Left colon (tissue), 2 donors: Measurements from ENCODE around the gene PLEKHA7. TPM values are rescaled to one million over a fixed set of nuclear protein-coding genes. Genes with fewer than 3 reads are reported as not detected.

ENCODE experiments used
- ATAC-seq: fragments of 200-7000 bp; cut with Tn5 transposase; one replicate; pipeline ENCODE4 v1.9.1; 2020; ENCODE audit warnings: mild to moderate bottlenecking, moderate library complexity
- DNase-seq, 2 donors: peaks; one replicate each; pipeline ENCODE4 v3.0.0-alpha.2; 2020
- intact Hi-C, 2 donors: fragments of 100-400 bp; cut with DNase I in 1 of 2; cut with micrococcal nuclease in 1 of 2; formaldehyde crosslinking; loops; one replicate each; pipeline versions ENCODE4 v1.11.2 to v1.14.0; 2022; cut with DNase I, micrococcal nuclease
- total RNA-seq, 2 donors: library from RNA; stranded (reverse); fragmentation: NEBNext Ultra II Directional; extraction: Animal tissue kit (Norgen Biotek cat#: 25700); gene quantifications; one replicate each; pipeline ENCODE4 v1.2.1, GENCODE V29; 2021
- donor health status: DM: no; HTN: no; CAD: no.
- donor health status: DM: yes; HTN: yes; CAD: no.

The PLEKHA7 gene
- total RNA-seq, 2 donors from 2014 or later = 81.3 to 110 TPM

DNA sequence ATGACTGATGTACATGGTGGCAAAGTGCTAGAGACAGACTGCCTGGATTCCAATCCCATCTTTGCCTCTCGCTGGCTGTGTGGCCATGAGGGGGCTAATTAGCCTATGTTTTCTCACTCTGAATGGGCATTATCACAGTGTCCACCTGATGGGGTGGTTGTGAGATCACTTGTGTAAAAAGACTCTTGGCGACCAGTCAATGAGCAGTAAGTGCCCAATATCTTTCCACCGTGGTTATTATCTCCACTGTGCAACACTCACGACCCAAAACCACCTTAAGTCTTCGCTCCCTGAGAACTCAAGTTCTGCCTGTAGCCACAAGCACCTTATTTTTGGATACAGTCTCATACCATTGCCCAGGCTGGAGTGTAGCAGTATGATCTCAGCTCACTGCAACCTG is 52.1 kb downstream of the PLEKHA7 start:
- DNase-seq (no peak), ATAC-seq (no peak)
- intact Hi-C loops = no loop called here

GRCh38 chr11:16960250-16960649 is 54.0 kb downstream of the PLEKHA7 start:
- intact Hi-C loops = no loop called here
- DNase-seq (no peak), ATAC-seq (no peak)

- DNase-seq (no peak), ATAC-seq (no peak)
- intact Hi-C loops = no loop called here
These were observed 54.6 kb downstream of the PLEKHA7 start for GRCh38 chr11:16959602-16960001.

DNA sequence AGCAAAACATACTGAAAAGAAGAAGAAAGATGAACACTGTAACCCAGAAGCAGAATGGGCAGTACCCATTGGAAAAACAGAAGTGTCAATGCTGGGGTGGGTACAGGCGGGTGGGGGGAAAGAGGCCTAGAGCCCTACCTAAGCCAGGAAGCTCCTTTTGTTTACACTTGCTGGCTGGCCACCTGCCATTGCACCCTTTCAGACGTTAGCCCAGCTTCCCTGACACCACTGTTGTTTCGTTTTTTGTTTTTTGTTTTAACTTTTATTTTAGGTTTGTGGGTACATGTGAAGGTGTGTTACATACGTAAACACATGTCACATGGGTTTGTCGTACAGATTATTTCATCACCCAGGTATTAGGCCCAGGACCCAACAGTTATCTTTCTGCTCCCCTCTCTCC is 55.4 kb downstream of the PLEKHA7 start:
- DNase-seq (peak; percentile 63 to 81), ATAC-seq (peak; percentile 65)

DNA sequence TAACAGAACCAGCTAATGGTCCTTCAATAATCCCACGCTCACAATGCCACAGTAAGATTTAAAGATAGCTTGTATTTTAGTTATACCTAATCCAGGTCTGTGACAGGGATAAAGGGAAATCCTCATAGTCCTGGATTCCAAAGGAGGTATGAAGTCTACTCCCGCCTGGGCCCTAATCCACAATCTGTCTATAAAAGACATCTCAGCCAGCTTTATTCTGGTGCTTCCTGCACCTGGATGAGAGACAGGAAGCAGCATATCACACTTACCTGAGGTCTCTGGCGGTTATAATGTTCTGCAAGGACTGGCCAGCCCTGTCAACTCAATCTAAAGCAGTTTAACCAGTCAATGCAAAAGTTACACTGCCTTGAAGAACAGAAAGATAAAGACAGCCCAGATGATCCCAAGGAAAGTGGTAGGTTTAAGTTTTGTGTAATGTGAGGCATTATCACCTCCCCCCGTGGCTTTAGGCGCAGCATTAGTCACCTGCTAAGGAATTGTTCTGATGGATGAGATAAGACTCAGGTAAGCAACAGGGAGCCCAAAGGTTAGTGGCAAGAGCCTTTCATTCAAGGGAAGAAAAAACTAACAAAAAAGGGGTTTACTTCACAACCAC is 57.6 kb downstream of the PLEKHA7 start:
- ATAC-seq (peak; percentile 77), DNase-seq (no peak)
- intact Hi-C loops = no loop called here

More for the DNA sequence above, 55.4 kb downstream of the PLEKHA7 start:
- intact Hi-C loops = no loop called here

DNA sequence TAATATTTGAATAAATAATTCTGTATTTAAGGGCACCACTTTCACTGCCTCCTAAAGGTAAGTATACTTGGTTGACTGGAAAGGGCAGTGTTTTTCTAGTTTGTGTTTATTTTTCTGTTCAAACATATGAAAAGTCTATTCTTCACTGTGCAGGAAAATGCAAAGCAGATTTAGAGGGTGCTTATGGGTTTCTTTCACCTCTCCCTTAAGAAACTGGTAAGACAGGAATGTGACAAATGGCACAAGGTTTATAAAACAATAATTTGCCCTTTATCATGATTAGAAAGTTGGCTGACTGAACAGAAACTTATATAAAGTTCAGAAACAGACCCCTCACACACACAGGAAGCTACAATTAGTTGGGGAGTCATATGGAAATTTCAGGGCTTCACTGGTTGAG is 60.6 kb downstream of the PLEKHA7 start:
- intact Hi-C loops = no loop called here
- ATAC-seq (no peak), DNase-seq (no peak)

- ATAC-seq (no peak), DNase-seq (no peak)
- intact Hi-C loops = loop anchor here in 1 of 2 donors (10.0 kb wide), 1 partner anchor 118 kb away; no protein-coding TSS in a partner anchor
These were observed 67.5 kb downstream of the PLEKHA7 start for GRCh38 chr11:16946477-16947282.

DNA sequence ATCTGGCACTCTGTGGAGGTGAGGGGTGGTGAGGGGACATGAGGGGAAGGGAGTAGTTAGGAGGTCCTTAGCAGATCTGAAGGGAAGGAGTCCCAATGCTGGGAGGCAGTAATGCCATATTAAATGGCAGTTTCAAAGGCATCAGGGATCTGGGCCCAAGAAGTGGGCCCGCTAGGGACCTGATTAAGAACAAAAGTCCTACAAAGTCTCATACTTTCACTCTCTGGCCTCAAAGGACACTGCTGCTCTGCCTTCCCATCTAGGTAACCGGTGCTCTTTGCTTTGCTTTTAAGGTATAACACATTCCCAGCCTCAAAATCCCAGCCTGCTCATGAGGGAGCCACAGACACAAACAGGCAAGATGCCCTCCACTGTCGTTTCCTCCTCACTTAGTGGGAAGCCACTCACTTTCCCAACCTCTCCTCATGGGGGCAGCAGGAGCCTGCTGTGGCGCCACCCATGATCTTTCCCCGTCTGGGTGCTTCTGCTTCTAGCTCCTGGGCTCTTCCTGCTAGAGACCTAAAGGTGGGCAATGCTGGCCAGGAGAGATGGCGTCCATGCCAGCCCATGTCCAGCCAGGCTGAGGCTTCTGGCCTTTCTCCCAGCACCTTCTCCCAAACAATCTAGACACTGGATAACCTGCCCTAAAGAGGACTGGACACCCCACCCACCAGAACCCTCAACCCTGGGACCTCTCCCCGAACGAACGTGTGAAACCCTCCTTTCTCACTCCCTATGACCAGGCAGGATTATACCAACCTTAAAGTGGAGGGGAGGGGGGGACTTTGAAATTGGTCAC is 68.3 kb downstream of the PLEKHA7 start:
- intact Hi-C loops = loop anchor here in 1 of 2 donors (10.0 kb wide), 1 partner anchor 119 kb away; no protein-coding TSS in a partner anchor
- DNase-seq (peak; percentile 61 to 71), ATAC-seq (peak; percentile 96)

DNA sequence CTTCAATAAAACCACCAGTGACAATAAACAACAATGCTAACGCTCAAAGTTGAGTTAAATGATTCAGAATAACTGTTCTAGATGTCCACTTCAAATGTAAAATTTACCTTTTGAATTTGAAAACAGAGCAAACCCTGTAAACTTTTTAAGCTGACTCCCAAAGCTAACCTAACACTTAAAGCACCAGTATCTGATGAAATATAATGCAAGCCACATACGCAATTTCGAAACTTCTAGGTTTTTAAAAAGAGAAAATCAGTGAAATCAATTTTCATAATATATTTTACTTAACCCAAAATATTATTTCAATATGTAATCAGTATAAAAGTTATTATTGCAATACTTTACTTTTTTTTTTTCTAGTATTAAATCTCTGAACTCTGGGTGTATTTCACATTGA is 71.3 kb downstream of the PLEKHA7 start:
- ATAC-seq = no peak
- intact Hi-C loops = loop anchor here (5.0 to 10.0 kb wide), 2 partner anchors 119 to 122 kb away; no protein-coding TSS in a partner anchor
- DNase-seq = no peak

DNA sequence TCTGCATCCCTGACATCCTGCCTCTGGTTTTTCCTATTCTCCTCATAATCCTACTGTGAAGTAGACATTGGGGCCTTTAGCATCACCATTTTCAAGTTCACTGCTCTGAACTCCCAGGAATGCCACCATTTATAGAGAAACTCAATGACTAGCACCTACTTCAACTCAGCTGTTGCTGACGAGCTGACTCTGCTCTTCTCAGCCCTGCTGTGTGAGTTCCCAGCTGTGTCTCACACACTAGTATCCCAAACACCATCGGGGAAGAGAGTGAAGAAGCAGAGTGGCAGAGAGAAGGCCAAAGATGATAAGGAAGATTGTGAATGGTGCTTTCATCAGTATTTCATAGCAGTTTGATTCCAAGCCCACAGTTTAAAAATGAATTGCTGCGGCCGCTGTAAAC is 71.9 kb downstream of the PLEKHA7 start:
- intact Hi-C loops = loop anchor here (5.0 to 10.0 kb wide), 2 partner anchors 120 to 122 kb away; no protein-coding TSS in a partner anchor
- DNase-seq = no peak
- ATAC-seq = peak; percentile 2

DNA sequence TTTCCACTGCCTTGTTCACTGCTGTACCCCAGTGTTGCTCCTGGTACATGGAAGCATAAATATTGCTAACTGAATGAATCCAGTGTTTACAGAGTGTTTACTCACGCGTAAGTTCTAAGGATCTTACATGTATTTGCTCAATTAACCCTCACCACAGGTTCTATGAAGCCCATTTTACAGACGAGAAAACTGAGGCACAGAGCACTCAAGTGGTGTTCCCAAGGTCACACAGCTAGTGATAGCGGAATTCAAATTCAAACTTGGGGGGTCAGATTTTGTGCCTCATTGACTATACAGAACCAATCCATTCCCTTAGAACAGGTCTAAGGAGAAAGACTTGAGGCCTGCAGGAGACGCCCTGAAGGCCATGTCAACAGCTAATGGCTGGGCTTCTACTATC is 72.3 kb downstream of the PLEKHA7 start:
- intact Hi-C loops = loop anchor here (5.0 to 10.0 kb wide), 2 partner anchors 120 to 123 kb away; no protein-coding TSS in a partner anchor
- DNase-seq (no peak), ATAC-seq (no peak)

GRCh38 chr11:16938061-16938460 is 76.2 kb downstream of the PLEKHA7 start:
- DNase-seq (no peak), ATAC-seq (no peak)
- intact Hi-C loops = no loop called here

DNA sequence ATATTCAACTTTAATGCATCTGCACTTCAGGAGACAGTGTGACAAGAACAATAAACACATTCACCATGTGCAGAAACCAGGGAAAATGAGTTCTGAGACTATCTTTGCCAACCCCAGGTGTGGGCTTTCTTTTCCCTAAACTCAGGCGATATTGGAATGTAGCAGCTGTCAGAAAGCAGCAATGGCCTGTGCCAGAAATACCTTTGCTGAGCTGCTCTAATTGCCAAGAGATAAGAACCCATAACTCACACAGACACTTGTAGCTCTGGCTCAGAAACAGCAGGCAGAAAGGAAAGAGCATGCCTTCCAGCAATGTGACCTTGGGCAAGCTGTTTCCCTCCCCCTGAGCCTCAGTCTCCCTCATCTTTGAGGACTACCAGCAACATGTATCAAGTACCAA is 77.6 kb downstream of the PLEKHA7 start:
- no peak for DNase-seq
- intact Hi-C loops = no loop called here
- peak; percentile 36 for ATAC-seq

- intact Hi-C loops = no loop called here
- no peak for DNase-seq
- peak; percentile 75 for ATAC-seq
These were observed 78.5 kb downstream of the PLEKHA7 start for GRCh38 chr11:16935518-16936302.

GRCh38 chr11:16933756-16934603 is 80.2 kb downstream of the PLEKHA7 start:
- intact Hi-C loops = no loop called here
- DNase-seq = no peak
- ATAC-seq = no peak

- intact Hi-C loops = no loop called here
- ATAC-seq = no peak
- DNase-seq = no peak
These were observed 80.9 kb downstream of the PLEKHA7 start for GRCh38 chr11:16933291-16933690.

GRCh38 chr11:16928044-16928443 is 86.2 kb downstream of the PLEKHA7 start:
- no peak for ATAC-seq
- intact Hi-C loops = no loop called here
- no peak for DNase-seq
